ENCODE measurements around the gene IL4R. TPM values are rescaled to one million over a fixed set of nuclear protein-coding genes. Genes with fewer than 3 reads are reported as not detected.

Gene IL4R
- total RNA-seq, 1 experiment from 2014 or later, result 28.6 TPM

GRCh38 chr16:27410761-27411160, 97.0 kb downstream of the IL4R start:
- Mint-ChIP-seq H3K27me3 (ENCODE audit: low read depth) (0 out of 2 replicates have a peak, but pooled peaks cover 1% of the 10 kb centered on the region), H3K4me3 (no peak overlapping the region; a peak in 1 of 5 replicates), H3K27ac (no peak overlapping the region), H3K9me3 (peaks cover 8 to 21% of the 10 kb centered on the region in 2 experiments), H3K4me1 (peaks cover 19% of the 10 kb centered on the region in 2 experiments), H3K36me3 (ENCODE audit: insufficient read depth in 1 of 3, low read depth in 3 of 3) (peaks cover 0 to 11% (median 0%) of the 10 kb centered on the region in 3 experiments; a peak in 3 of 7 replicates)
- Histone ChIP-seq H2AK5ac (ENCODE audit: insufficient read length, low read length) (no peak overlapping the region), H4K20me1 (ENCODE audit: control insufficient read depth, insufficient read depth, insufficient read length) (no peaks in the 10 kb centered on the region), H4K8ac (replicated peaks; ENCODE audit: insufficient read length, low read depth, low read length) (no peak overlapping the region), H2BK12ac (ENCODE audit: insufficient read length, low read depth, low read length) (no peak overlapping the region), H3K14ac (ENCODE audit: insufficient read depth, low read length) (no peak overlapping the region), H3K79me1 (ENCODE audit: insufficient read depth, low read depth, low read length, poor library complexity, severe bottlenecking) (no peaks in the 10 kb centered on the region), H3K18ac (ENCODE audit: insufficient read length, low read depth, low read length) (no peak overlapping the region), H3K9ac (ENCODE audit: extremely low read depth, insufficient read length, low read length) (no peak overlapping the region), H4K91ac (ENCODE audit: insufficient read length, low read depth, low read length) (no peak overlapping the region), H2BK20ac (ENCODE audit: low read depth, low read length, poor library complexity, severe bottlenecking) (no peak overlapping the region), H2BK5ac (ENCODE audit: insufficient read length, low read length) (no peak overlapping the region), H3K9me3 (ENCODE audit: control insufficient read depth, low read depth, low read length) (no peaks in the 10 kb centered on the region), H3K79me2 (ENCODE audit: insufficient read depth, low read length) (no peaks in the 10 kb centered on the region), H4K5ac (ENCODE audit: insufficient read length, low read depth, low read length) (no peak overlapping the region), H3K4ac (ENCODE audit: low read depth, low read length) (no peak overlapping the region), H3T11ph (ENCODE audit: low read length) (no peak overlapping the region), H3K27me3 (ENCODE audit: insufficient read depth, low read length) (no peaks in the 10 kb centered on the region), H3K23ac (ENCODE audit: insufficient read length, low read depth, low read length) (no peak overlapping the region), H2AFZ (ENCODE audit: low read length) (no peak overlapping the region), H3K23me2 (ENCODE audit: insufficient read length, low read depth, low read length, poor library complexity, severe bottlenecking) (no peaks in the 10 kb centered on the region), H3K4me1 (ENCODE audit: insufficient read depth, low read length) (no peaks in the 10 kb centered on the region), H3K27ac (ENCODE audit: insufficient read length, low read depth, low read length) (no peak overlapping the region), H3K56ac (ENCODE audit: insufficient read length, low read depth, low read length) (no peak overlapping the region), H3K4me2 (ENCODE audit: insufficient read depth, insufficient read length, low read length) (peak overlapping the region; percentile 6), H2BK15ac (ENCODE audit: low read depth, low read length) (no peak overlapping the region), H2BK120ac (ENCODE audit: low read depth, low read length, poor library complexity, severe bottlenecking) (no peak overlapping the region)
- DNase-seq, result no peak
- no peak for TF ChIP-seq CTCF (conservative IDR thresholded peaks at IDR 0.05)
- no CpG with 5 or more reads among the region's 1 CpG for WGBS (ENCODE audit: extremely low coverage, insufficient read length, low lambda C conversion rate)
